Medulla oblongata (tissue), 1 donor: ENCODE data around the gene GSDME.

Experiments
- DNase-seq: peaks from one replicate; pipeline ENCODE4 v3.0.0-alpha.2; 2015; ENCODE audit errors: extremely low spot score

The GSDME gene

DNA sequence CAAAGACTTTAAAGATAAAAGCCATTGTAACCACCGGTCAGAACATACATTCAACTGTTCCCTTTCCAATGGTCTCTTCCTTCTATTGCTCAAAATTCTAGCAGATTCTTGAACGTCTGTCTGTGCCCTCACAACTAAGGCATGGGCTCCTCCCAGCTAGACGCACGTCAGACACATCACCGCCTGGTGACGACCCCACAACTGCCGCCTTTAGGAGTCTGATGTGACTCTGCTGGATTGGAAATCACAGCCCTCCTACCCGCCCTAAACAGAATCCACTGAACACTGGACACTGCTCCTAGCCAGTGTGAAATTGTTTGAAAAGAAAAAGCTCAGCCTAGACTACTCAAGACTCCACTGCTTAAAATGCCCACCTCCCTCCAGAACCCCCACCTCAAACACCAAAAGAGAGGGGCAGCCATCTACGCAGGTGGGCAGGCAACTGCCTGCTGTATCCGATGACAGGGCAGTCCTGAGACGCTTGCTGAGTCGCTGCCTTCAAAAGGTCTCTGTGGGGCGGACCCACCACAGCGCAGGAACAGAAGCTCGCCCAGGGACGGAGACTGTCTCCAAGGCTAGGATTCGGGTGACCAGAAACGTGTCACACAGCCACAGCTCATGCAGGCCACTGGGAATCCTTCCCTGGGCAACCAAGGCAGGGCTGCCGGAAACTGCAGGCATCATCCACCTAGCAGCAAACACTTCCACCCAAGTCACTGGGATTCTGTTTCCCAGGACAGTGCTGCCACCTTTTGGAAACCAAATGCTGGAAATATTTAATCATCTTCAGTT is 34.7 kb downstream of the GSDME start:
- DNase-seq: peak; percentile 78

DNA sequence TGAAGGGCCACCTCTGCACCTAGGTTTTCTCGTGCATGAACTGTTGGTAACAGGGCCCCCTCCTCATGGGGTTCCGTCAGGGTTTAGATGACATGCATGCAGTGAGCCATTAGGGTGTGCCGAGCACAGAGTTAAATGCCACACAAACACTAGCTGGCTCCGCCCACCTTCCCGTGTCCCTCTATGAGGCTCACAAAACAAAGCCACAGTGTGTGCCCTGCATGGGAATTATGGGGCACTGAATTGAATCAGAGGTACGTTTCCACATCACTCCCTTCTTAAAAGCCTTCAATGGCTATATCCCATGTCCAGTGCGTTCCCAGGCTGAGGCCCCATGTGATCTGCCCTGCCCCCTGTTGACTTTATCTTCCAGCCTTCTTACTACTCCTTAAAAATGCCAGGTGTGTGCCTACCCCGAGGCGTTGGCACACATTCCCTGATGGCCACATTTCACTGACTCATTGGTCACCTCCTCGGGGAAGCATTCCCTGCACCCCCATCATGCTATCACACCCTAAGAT is 35.7 kb downstream of the GSDME start:
- DNase-seq: no peak

DNA sequence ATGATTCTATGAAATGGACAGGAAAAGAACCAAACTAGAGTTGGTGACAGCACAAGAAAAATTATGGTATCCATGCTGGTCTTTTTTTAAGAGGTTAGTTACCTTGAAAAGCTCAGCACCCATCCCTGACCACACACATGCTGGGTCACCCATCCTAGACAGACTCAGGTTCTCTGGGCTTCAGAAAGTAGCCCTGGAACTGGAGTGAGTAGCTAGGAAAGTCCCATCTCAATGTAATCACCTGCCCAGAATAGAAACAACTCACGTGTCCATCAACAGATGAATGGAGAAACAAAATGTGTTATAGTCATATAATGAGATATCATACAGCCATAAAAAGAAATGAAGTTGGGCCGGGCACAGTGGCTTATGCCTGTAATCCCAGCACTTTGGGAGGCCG is 37.0 kb downstream of the GSDME start:
- no peak for DNase-seq

DNA sequence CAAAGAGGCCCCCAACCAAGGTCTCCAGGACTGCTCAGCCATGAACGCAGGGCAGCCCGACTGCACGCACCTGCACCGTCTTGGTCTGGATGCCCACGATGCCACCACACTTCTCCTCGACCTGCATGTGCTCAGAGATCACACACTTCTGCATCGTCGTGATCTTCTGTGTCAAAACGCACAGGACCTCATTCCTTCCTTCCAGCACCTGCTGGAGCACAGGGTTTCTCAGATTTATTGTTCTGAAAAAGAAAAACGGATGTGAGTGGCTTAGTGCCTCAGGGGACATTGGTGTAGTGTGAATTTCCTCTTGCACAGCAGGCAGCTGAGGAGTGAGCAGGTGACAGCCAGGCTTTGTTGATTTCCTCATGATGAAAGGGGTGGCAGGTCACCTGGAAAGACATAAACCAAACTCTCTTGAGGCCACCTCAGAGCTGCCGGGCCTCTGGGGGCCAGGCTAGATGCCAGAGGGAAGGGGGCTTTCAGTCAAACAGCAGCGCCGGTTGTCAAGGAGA is 38.2 kb downstream of the GSDME start:
- no peak for DNase-seq

DNA sequence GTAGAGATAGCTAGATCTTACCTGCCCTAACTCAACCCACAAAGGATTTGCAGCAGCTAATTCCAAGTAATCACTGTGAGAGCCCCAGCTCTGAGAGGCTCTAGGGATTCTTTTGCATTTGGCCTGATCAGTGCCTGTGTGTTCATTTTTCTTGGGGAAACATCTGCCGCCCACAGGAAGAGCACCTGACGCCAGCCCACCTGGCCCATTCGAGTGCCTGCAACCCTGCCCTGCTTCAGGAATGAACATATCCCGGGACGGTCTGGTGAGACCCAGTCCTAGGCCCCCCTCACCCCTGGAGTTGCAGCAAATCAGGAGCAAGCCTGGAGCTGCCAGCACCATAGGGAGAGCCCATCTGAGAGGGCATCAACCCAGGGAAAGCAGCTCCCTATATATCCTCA is 38.8 kb downstream of the GSDME start:
- no peak for DNase-seq

DNA sequence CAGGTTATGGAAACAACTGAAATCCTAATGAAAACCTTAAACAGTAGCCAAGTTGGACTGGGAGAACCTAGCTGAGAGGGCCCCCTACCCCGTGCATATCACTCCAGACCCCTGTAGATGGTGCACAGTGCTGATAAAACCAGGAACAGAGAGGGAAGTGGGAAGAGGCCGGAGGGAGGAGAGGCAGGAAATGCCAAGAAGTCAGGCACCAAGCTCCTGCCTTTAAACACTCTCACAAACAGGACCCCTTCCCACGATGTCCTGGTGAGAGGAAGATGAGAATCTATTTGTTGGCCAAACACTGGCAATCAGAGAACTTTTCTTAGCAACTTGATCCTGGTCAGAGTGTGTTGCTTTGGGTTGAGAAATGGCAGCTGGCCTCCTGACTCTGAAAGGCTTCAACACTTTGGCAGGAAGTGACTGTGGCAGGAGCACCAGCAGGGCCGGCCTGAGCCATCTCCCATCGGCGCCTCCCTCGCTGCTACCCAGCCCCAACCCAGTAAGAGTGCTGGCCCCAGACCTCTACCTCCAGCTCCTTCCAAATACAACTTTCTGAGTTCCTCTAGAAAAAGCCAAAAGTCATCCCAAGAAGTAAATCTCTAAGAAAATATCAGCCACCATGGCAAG is 39.5 kb downstream of the GSDME start:
- no peak for DNase-seq

DNA sequence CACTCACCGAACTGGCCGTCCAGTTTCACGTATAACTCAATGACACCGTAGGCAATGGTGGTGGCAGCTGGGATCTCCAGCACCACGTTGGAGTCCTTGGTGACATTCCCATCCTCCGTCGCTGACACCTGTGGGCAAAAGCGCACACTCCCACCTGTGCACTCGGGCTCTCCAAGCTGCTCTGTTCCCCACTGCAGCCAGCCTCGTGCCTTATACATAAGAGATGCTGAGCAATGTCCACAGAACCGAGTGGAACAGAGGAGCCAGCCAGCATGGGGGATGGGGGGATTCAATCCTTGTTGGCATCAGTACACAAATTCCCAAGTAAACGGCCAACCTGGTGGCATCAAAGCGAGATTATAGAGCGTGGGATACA is 40.0 kb downstream of the GSDME start:
- no peak for DNase-seq

DNA sequence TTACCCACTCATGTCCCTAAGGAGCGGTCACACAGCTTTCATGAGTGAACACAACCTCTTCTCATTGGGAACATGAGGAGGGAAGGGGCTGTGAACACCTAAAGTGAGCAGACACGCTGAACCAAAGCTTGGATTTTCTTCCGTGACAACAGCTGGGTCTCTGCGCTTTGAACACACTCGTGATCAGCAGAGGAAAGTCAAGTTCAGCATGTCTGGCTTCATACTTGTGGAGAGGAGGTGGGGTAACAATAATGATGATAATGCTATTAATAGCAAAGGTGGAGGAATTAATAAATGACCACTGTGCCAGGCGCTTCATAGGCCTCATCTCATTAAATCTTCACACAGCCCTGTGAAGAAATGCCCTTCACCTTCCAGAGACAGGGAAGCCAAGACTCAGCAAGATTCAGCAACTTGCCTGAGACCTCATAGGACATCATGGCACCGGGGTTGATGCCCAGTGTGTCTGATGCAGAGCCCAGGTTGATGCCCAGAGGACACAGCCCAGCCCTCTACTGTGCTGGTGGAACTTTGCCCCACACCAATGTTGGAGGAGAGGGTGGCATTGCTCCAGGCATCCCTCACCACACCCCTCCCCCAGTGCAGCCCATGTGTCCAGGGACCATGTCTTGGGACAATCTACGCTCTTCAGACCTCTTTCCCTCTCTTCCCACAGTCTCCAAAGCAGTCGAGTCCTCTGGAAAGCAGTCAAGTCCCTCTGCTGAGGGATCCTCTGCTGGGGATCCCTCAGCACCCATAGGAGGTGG is 40.6 kb downstream of the GSDME start:
- DNase-seq: no peak

DNA sequence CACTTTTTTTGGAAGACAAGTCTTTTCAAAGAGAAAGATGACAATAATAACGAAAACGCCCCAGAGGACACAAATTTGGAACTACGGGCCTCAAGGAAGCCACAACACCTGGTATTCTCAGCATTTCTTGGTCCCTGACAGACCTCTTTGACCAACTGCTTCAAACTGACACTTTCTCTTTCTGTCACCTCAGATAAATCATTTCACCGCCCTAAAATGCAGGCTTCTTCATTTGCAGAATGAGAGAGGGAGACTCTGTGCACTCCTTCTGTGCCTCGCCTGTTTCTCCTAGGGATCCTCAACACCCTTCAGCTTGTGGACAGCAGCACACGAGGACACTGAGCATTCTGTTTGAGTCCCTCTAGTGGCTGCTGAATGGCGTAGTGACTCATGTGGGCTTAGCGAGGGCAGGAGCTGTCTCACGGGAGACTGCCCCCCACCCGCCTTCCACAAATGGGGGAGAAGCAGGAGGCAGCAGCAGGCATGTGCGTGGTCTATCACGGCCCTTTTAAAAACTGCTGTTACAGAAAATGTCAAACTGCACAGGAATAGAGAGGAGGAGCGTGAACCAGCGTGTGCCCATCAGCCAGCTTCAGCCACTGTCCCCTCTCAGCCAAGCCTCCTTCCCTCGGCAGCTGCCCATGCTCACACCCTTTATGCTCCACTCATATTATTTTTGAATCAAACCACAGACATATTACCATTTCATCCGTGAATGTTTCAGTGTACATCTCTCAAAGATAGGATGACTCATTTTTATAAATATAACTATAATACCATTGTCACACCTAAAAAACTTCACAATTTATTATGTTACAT is 41.4 kb downstream of the GSDME start:
- DNase-seq: peak; percentile 79

DNA sequence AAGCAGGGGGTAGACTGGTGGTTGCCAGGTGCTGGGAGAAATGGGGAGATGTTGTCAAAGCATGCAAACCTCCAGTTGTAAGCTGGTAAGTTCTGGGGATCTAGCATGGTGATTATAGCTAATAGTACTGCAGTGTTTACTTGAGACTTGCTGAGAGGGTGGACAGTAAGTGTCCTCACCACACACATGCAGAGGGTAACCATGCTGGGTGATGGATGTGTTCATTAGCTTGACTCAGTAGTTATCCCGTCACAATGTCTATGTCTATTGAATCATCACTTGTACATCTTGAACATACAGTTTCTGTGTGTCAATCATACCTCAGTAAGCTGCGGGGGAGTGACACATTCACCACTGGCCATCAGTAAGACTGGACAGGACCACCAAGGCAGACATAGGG is 42.1 kb downstream of the GSDME start:
- no peak for DNase-seq

DNA sequence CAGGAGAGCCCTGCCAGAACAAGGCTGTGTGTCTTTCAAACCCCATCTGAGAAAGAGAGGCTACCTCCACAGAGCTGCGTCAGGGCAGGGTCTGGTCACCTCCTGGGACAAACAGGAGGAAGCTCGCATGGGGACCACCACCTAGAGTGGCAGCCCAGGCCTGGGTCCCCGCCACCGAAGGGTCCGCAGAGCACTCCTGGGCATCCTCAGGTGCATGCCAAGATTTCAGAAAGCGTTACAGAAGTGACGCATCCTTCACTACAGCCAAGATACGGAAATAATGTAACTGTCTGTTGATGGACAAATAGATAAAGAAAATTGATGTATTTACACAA is 42.6 kb downstream of the GSDME start:
- DNase-seq: no peak

DNA sequence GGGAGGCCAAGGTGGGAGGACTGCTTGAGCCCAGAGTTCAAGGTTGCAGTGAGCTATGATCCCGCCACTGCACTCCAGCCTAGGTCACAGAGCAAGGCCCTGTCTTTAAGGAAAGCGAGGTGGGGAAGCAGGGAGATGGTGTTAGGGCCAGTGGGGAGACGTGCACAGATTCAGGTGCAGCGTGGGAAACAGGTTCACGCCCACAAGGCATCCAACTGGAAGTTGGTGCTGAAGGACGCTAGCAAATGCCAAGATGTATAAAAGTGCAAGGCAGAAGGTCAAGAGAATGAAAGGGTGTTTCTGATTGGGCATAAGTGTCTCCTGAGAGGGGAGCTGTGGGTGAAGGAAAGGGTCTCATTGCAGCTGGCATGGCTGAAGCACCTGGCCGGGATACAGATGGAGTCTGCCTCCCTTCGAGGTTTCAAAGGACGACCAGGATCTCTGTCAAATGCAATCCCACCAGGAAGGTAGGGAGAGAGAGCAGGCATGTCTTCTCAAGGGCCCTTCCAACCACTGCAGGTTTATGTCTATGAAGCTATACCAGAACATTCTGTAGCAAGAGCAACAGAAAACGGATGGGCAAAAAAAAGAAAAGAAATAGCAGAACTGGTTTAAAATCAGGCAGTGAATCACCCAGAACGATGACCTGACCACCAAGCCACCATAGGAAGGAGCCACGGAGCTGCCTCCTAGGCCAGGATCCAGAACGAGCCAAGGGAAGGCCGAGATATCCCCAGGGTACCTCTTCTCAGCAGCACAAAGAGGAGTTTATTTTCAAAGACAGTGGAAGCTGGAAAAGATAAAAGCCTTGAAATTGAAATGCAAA is 43.2 kb downstream of the GSDME start:
- DNase-seq: no peak

DNA sequence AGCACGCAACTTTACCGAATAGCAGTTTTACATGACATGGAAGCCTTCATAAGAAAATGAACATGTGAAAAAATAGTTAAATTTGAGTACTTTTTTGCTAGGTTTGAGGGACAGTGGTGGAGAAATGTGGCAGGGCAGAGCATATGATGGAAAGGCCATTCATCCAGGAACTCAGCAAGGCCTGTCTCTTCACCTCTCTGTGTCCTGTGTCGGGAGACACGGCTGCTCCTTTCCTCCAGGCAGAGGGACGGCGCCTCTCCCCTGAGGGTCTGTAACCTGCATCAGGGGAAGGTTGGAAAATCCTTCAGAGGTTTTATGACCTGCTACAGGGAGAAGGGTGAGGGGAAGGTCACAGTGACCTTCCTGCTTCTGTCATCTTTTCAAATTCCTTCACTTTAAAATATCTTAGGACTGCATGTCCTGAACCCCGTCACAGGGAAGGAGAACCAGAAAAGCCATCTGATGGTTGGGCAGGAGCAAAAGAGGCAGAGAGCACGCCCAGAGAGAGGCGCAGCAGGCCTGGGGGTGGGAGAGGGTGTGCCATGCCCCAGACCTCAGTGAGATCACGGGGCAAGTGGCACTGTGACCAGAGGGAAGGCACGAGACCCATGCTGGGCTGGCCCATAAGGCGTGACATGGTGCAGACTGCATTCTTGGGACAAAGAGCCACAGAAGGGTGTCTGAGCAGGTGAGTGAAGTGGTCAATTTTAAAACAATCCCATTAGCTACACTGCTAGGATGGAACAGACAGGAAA is 44.0 kb downstream of the GSDME start:
- DNase-seq: no peak

DNA sequence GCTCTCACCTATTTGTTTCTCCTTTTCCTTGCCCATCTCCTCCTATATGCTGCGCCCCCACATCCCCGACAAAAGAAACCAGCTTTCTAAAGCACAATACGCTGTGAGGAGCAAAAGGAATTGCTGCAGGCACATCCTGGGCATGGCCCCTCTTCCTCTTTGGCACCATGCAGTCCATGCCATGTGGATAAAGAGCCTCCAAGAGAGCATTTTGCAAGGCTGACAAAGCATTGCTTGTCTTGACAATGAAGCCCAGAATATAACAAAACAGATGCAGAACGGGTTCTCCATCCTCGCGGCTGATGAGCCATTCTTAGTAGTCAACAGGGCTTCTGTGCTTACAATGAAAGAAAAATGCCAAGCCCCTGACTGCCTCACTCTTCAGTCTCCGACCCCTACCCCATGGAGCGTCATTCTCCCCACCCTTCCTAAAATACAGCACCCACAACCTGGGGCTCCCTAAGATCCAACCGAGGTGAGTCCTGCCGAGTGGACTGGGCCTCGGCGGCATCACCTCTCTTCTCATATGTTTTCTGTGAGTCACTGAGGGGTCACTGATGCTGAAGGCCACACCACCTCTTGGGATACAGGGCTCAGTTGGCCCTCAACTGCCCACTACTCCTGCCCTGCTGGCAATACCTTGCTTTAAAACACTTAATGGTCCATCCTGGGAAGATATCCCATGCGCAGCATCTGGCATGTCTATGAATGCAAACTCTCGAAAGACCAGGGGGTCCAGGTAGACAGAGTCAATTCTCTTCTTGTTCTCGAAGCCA is 47.5 kb downstream of the GSDME start:
- peak; percentile 86 for DNase-seq

DNA sequence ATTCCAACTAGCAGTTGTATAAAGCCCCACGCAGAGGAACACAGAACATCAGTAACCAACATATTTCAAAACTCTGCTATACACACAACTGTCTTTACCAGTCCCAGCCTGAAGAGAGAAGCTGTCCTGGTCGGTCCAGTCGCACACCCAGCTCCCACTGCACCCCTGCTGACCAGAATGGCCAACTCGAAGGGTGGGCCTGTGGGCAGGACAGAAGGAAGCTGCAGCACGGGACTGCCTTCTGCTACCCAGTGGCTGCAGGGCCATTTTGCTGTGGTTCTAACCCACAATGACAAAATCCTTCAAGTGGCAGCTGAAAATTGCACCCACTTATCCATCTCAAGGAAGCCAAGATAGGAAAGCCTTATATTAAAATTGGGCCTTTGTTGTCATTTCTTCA is 48.2 kb downstream of the GSDME start:
- DNase-seq: no peak

DNA sequence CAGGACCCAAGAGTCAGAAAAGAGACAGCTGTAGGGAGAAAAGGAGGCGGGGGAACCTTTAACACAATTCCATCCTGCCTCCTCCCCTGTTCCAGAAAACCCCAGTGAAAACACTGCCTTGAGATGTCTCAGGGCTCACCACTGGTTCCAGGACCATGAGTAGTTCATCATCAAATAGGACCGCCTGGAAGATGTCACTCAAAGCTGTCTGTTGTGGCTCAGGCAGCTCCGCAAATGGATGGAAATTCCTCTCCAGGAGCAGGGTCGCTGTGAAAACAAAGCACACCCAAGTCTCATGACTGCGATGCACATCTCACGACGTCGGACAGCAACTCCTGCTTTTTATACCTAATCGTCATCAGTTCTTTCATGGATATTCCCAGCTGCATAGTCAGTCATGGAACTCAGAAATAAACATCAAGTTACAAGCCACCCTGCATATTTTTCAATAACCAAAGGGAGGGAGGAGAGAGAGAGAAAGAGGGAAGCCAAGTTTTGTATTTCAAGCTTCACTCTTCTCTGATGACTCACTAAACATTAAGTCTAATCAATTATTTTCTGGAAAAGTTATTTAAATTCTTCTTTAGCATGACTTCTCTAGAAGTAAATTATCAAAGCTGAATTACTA is 49.2 kb downstream of the GSDME start:
- DNase-seq: no peak

DNA sequence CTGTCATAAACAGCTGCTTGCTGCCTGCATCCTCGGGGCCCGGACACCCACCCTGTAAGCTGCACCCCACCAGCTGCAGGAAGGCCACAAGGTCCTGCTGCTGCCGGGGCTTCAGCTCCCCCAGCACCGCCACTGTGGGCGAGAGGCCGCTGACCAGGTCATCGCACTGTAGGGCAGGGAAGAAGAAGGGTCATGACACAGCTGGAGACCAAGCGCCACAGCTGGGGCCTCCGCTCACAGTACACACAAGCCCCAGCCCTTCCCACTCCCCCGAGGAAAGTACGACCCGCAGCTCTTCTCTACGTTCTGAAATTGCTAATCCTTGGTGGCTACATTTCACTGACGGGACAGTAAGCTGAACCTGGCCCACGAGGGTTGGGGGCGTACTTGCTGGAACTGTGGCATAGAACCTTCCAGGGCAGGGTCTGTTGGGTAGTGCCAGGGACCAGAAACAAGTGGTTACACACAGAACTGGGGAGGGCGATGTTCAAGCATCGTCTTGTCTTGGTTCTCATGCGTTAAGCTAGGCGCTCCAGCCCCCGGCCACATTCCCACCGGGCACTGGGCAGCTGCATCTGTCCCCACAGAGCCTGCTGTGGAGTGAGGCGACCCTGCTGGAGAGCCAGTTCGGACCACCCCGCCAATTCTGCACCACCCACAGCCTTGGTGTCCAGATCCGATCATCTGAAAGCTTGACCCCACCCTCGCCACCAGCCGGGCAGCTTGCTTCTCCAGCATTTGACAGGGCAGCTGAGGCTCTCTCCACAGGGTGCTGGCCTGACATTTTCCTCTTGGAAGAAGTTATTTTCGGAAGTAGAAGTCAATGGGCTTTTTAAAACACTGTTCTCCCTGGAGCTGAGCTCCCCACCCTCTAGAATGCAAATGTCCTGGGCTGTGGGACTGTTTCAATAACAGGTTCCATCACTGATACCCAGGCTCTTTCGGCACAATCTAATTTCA is 50.8 kb downstream of the GSDME start:
- DNase-seq: no peak
